Hepatocyte (in vitro differentiated cells): ENCODE measurements around the gene EXOSC7.

Experiments
- EZH2 ChIP-seq: fragments of 200-600 bp; sonication (generic); IDR thresholded peaks from 2 replicates; pipeline ENCODE4 v1.6.1; 2016; ENCODE audit warnings: antibody characterized with exemption, mild to moderate bottlenecking, borderline replicate concordance
- EZH2phosphoT487 ChIP-seq: fragments of 200-600 bp; sonication (generic); IDR thresholded peaks from one replicate; pipeline ENCODE4 v1.6.1; 2018; ENCODE audit warnings: antibody characterized with exemption, mild to moderate bottlenecking, low read depth, moderate library complexity; ENCODE audit not compliant: unreplicated experiment, severe bottlenecking
- TF ChIP-seq, protein P1 (sequence below): fragments of 200-600 bp; sonication (generic); IDR thresholded peaks from 2 replicates; pipeline ENCODE4 v1.5.1; 2016; ENCODE audit warnings: antibody characterized with exemption, mild to moderate bottlenecking; ENCODE audit not compliant: poor library complexity

DNA sequence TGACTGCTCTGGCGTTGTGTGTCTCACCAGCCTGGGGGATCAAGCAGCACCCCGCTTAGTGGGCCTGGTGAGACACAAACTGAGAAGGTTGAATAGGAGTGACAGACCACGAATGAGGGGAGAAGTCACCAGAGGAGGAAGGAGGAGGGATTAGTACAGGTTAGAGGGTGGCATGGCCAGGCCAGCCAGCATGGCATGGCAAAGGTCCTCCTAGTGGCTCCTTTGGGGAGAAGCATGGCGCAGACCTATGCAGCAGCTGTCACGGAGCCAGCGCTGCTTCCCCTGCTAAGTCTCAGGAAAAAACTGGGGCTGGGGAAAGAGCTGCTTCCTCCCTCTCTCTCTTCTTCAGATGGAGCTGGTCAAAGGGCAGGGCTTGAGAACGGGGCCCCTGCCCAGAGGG, 48.7 kb upstream of the EXOSC7 start:
- TF ChIP-seq, protein P1, sequence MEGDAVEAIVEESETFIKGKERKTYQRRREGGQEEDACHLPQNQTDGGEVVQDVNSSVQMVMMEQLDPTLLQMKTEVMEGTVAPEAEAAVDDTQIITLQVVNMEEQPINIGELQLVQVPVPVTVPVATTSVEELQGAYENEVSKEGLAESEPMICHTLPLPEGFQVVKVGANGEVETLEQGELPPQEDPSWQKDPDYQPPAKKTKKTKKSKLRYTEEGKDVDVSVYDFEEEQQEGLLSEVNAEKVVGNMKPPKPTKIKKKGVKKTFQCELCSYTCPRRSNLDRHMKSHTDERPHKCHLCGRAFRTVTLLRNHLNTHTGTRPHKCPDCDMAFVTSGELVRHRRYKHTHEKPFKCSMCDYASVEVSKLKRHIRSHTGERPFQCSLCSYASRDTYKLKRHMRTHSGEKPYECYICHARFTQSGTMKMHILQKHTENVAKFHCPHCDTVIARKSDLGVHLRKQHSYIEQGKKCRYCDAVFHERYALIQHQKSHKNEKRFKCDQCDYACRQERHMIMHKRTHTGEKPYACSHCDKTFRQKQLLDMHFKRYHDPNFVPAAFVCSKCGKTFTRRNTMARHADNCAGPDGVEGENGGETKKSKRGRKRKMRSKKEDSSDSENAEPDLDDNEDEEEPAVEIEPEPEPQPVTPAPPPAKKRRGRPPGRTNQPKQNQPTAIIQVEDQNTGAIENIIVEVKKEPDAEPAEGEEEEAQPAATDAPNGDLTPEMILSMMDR, result no peak
- TF ChIP-seq EZH2 (no peak), EZH2phosphoT487 (no peak)
